NCI-H1694 (cell line): ENCODE results near the gene DPY19L3.
"Not testable (repeated sequence)": the region's sequence is repeated elsewhere in the genome, so short reads cannot be mapped to it uniquely, and the experiment has no call there.

ENCODE experiments used
- DNase-seq: peaks from one replicate; lab custom pipeline; 2025; lab: John Stamatoyannopoulos, UW

DPY19L3 gene

DNA sequence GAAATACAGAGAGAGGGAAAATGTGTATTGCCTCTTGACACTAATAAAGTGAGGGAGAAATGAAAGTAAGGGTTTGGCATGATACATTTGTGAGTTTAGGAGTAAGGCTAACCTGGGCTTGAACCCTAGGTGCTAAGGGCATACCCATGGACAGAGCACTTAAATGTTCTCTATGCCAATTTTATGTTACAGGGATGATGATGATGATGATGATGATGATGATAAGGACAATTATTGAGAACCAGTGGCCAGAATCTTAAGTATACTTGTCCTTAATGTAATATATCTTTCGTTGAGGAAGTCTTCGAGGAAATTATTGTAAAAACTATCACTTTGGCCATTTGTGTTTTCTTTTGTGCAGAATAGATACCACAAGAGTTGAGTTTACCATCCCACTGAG lies 33.2 kb downstream of the DPY19L3 start:
- DNase-seq, result no peak

DNA sequence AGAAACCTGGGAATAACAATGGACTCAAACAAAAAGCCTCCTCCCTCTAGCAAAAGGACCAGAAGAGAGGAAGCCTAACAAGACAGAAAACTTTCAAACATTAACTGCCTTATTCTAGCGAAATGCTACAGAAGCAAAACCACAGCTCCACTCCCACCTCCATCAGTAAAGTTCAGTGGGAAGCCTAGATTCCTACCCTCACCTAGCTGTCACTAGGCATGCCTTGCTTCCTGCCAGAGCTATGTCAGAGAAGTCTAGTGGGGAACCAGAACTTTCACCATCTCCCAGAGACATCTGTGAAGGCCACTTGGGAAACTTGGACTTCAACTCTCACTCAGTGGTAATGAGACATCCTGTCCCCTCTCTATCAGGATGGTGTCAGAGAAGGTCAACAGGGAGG lies 37.1 kb downstream of the DPY19L3 start:
- no peak for DNase-seq

DNA sequence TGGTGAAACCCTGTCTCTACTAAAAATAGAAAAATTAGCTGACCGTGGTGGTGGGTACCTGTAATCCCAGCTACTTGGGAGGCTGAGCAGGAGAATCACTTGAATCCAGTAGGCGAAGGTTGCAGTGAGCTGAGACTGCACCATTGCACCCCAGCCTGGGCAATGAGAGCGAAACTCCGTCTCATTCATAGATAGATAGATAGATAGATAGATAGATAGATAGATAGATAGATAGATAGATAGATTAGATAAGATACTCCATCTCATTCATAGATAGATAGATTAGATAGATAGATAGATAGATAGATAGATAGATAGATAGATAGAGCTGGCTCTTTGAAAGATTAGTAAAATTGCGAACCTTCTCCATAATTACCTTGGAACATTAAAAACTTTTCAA lies 42.0 kb downstream of the DPY19L3 start:
- DNase-seq, result not testable (repeated sequence)

DNA sequence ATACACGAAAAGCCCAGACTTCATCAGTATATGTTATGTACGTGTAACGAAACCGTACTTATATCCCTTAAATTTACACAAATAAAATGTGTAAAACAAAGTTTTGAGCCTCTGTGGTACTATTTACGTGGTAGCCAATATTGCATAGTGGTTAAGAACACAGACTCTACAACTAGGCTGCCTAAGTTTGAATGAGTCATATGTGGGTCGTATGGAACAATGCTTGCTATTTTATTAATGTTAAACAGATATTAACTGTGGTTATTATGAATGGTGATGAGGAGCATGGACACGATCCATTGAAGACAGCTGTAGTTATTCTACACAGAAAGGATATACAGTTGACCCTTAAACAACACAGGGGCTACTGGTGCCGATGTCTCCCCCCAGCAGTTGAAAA lies 42.5 kb downstream of the DPY19L3 start:
- no peak for DNase-seq

DNA sequence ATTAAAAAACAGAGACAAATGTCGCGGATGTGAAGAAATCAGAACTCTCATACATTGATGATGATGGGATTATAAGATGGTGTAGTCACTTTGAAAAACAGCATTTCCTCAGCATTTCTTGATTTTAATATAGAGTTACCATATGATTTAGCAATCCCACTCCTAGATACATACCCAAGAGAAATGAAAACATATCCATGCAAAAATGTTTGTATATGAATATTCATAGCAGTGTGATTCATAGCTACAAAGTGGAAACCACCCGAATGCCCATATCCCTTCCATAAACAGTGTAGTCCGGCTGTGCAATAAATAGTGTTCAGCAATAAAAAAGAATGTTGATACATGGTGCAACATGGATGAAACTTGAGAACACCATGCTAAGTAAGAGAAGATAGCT lies 44.6 kb downstream of the DPY19L3 start:
- DNase-seq, result no peak

DNA sequence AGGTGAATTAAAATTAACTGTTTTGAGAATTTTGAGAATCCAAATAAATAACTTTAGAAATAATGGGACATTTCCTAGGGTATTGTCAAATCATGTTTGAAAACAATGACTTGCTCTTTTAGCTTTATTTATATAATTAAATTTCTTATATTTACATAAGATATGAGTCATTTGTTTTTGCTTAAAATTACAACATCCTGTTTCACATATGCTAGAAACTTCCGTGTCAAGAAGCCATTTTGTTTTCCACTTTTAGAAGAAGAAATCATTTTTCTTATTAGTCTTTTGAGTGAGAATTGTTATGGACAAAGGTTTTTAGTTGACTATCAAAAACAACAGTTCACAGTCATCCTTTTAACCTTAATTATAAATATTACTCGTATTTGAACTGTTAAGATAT lies 48.2 kb downstream of the DPY19L3 start:
- DNase-seq, result no peak

DNA sequence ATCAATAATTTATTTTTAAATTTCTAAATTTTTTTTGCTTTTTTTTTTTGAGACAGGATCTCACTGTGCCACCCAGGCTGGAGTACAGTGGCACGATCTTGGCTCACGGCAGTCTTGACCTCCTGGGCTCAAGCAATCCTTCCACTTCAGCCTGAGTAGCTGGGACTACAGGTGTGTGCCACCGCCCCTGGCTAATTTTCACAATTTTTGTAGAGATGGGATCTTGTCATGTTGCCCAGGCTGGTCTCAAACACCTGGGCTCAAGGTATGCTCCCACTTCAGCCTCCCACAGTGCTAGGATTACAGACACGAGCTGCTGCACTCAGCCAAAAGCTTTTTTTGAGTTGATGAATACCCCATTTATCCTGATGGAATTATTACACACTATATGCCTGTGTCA lies 50.8 kb downstream of the DPY19L3 start:
- no peak for DNase-seq

DNA sequence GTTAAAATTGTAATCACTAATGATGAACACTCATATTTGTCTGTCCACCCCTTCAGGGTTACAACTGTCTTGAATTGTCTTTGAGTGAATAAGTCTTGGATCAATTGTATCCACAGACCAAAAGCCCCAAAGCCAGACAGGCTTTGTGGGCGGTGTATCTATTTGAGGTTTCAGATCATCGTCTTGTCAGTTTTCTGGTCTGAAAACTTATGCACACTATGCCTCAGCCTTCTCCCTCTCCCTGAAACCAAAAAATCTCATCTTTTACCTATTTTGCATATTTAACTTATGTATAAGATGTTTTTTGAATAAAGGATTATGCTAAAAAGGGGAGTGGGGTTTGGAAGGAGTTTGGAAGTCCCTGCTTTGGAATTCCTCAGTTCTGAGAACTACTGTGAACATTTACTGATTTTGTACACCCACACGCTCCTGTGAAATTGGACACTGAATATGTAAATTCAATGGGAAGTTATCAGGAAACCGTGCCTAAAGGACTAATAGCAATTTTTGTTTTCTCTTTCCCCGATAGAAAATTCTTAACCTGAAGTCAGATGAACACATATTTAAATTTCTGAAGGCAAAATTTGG lies 52.1 kb downstream of the DPY19L3 start:
- DNase-seq, result no peak

DNA sequence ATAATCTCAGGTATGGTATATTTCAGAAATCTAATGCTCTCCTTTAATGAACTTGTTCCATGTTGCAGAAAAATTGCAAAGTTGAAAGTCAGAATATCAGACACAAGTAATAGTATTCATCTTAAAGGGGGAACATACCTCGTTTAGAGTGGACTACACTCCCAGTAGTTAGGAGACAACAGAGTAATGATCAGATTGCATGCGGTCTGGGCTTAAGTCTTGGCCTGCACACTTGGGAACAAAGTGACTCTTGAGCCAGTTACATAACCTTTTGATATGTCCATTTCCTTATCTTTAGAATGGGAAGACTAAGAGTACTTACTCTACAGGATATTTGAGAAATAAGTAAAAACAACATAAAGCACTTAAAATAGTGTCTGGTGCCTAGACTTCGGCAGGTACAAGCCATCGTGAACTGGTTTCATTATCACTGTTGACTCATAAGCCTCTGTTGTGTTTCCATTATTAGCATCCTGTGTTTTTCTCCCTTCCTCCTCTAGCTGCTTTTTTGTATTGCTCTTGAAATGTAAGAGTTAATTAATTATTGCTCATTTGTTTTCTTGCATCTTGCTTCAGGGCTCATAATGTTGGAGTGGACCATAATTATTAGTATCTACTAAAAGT lies 53.0 kb downstream of the DPY19L3 start:
- DNase-seq, result no peak

DNA sequence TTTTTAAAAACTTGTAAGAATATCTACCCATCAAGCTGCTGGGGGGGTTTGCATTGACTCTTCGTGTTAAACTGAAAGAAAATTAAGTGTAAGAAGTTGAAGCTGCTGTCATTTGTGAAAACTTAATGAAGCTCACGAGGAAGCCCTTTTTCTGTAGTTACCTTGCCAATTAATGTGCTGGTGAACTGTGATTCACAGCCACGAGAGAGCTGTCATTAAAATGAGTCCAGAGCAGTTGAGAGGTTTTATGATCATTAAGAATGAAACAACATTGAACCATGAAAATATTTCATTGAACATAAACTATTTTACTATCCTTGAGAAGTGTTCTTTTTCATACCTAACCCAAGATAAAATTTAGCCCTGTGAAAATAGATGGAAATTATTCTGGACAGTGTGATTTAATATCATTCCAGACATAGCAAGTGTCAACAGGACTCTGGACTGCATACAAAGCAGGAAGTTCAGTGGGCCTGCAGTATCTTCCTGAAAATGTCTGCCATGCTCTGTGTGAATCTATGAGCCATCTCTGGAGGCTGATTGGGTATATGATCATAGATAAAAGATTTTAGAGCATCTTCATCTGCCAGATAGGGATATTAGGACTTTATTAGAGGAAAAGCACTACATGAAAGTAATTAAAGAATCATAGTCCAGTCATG lies 53.8 kb downstream of the DPY19L3 start:
- DNase-seq, result no peak

DNA sequence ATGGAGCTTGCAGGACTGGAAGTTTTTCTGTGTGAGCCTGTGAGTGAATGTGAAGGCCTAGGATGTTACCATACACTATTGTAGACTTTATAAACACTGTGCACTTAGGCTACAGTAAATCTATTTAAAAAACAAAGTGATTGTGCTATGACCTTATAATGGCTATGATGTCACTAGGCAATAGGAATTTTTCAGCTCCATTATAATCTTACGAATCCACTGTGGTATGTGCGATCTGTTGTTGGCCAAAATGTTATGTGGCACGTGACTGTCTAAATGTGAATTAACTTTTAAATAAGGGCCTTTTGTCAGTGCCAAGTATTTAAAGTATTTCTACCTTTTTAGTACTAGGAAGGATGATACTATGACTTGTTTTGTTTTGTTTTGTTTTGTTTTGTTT lies 54.9 kb downstream of the DPY19L3 start:
- DNase-seq, result no peak

DNA sequence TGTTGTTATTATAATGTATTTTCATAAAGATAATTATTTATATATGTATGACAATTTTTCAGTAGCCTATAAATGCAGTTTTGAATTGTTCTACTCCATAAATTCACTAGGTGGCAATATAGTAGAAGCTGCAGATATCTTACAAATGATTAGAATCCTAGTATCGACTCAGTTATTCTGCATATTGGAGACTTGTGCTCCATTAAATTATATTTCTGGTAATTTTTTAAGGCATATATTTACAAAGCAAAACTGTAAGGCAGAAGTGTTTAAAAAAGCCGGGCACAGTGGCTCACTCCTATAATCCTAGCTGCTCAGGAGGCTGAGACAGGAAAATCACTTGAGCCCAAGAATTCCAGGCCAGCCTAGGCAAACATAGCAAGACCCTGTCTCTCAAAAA lies 58.7 kb downstream of the DPY19L3 start:
- DNase-seq, result peak; percentile 35

DNA sequence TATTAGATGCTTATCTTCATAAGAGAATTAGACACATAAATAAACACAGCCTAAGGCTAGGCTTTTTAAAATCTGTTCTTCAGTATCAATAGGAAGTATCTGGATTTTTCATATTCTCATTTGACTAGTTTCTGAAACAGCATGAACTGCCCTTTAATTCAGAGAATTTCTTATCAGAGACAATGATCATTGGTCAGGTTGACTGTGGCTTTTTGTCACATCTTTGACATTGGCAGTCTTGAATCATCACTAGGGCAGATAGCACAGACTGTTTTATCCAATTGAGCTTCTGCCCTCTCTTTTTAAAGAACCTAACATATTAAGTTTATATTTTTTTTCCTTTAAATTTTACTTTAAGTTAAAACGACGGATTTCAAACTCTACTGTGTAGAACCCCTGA lies 59.6 kb downstream of the DPY19L3 start:
- no peak for DNase-seq

DNA sequence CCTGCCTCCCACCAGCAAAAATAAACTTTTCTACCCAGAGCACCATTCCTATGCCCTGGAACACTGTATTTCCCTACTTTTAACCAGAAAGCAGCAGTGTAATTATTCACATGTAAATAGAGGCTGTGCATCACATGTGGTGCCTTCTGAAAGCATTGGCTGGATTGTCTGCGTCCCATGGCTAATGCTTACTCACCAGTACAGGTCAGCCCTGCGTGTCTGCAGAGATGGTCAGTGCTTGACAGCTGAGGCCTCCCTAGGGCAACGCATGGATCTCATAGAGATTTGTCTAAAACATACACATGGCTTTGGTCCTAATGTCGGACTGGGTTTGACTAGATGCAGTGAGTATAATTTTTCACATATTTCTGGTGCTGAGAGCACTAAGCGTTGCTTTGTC lies 64.2 kb downstream of the DPY19L3 start:
- DNase-seq, result no peak

DNA sequence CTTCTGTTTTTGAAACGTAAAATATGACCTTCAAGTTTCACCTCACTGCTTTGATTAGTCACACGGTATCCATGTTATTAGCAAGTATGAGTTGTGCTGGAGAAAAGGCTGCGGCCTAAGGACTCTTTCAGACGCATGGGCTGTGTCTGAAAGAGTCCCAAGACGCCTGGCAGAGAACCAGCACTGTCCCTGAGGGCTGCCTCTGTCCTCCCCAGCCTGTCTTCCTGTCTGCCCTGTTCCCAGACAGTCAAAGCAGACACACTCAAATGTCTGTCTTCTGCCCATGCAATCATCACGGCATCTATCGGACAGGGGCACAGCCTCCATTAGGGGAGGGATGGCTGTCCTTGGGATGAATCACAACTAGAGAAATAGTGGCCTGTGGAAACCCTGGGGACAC lies 65.5 kb downstream of the DPY19L3 start:
- DNase-seq, result no peak

DNA sequence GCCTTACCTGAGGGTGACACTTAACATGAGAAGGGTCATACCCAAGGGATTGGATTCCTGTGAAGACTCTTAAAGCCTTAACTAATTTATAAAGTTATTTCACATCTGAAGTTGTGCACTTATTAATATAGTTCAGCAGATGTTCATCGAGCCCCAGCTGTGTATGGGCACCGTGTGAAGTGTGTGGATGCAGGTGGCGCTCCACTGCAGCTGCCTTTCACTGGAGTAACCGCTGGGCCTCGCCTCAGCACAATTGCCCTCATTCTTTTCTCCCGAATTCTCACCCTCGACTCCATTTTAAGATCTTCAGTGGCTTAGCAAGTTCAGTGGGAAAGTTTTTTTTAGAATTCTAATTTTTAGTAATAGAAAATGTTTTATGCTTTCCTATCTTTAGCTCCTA lies 66.2 kb downstream of the DPY19L3 start:
- no peak for DNase-seq

DNA sequence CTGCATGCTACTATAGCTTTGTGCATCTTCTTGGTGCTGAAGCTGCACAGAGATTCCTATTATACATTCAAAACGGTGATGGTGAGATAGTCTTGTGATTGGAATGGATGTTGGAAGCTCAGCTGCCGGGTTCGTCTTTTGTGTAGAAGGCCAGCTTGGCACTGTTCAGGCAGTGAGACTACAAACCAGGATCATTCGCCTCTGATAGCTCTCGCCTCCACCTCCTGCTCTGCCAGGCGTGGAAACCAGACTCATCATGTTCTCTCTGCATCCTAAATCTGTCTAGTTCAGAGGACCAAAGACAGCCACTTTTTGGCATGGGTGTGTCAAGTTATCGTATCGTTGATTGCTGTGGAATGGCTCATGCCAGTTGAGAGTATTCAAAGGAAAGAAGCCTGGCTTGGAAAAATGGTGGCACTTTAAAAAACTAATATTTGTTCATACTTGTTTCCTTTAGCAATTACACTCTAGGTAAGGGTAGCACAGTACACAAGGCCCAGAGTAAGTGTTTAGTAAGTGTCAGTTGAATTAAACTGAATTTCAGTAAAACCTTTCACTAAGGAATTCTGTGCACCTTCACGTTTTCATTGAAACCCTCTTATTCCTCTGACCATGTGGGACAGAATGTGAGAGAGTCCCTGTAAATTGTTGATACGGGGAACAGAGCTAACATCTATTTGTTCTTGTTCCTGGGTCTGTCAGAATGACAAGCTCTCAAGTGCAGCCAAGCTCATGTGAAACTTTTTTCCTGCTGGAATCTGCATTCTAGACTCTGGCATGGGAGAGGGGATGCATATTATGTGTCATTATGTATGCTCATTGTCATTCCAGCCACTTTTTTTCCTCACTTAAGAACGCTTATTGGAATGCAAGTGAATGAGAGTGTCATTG lies 69.8 kb downstream of the DPY19L3 start:
- no peak for DNase-seq

DNA sequence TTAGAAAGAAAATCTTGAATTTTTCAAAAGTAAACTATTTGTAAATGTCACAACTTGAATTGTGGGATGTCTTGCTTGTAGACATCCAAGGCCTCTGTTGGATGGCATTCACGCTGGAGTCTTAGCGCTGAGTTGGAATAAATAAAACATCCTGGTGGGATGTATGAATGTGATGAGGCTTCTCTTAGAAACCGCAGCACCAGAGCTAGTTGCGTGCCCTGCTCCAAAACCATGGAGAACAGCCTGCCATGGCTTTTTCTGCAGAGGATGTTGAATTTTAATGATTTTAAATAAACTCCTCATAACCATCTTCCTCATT lies 70.4 kb downstream of the DPY19L3 start:
- no peak for DNase-seq

DNA sequence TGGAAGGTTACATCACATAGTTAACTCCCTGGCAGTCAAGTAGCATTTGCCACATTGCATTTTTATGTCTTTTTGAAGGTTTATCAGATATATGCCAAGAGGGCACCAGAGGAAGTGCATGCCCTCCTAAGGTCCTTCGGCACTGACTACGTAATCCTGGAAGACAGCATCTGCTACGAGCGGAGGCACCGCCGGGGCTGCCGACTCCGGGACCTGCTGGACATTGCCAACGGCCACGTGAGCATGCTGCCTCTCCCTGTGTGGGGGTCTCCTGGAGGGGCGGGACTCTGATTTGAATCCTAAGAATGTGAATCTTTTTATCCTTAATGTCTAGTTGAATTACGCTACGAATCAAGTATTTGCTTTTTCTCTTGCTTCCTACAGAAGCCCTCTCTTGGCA lies 74.8 kb downstream of the DPY19L3 start:
- DNase-seq, result no peak

DNA sequence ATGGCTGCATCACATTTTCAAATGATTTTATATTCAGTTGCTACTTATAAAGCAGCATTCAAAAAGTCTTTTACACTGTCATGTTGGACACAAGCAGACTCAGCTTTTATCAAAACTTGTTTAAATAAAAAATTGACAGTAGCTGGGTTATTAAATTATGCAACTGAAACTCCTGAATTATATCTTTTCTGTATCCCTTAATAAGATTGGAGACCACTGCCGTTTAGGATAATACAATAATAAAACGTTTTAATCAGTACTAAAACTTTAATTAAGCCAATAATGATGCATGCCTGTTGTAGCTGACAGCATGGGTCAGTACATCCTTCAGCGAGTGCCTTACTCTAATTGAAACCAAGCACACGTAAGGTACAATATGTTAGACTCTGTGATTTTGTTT lies 78.0 kb downstream of the DPY19L3 start:
- no peak for DNase-seq

DNA sequence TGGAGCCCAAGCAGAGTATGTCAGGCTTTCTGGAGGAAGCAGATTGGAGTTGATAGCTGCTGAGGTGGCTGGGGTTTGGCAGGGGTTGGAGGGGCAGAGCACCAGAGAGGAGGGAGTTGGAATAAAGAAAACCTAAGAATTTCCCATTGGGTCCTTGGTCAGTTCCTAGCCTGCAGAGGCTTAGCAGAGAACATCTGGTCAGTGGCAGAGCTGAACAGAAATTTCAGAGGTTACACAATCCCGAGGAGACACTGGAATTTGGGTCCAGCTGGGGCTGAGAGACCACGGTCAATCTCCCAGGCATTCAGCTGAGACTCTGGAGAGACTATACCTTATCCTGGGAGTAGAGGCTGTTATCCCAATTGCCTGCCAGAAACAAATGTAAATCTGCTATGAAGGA lies 84.4 kb downstream of the DPY19L3 start:
- no peak for DNase-seq

DNA sequence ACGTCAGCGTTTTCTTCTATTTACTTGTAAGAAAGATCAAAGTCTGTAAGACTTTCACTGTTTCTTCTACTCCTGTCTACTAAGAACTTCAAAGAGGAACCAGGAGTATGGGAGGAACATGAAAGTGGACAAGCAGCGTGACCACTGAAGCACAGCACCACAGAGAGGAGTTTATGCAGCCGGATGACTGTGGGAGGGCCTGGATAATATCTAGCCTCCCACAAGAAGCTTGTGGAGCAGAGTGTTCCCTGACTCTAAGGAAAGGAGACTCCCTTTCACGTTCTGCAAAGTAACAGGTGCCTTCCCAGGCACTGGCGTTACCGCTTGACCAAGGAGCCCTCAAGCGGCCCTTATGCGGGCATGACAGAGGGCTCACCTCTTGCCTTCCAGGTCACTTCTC lies 91.8 kb downstream of the DPY19L3 start:
- DNase-seq, result no peak

DNA sequence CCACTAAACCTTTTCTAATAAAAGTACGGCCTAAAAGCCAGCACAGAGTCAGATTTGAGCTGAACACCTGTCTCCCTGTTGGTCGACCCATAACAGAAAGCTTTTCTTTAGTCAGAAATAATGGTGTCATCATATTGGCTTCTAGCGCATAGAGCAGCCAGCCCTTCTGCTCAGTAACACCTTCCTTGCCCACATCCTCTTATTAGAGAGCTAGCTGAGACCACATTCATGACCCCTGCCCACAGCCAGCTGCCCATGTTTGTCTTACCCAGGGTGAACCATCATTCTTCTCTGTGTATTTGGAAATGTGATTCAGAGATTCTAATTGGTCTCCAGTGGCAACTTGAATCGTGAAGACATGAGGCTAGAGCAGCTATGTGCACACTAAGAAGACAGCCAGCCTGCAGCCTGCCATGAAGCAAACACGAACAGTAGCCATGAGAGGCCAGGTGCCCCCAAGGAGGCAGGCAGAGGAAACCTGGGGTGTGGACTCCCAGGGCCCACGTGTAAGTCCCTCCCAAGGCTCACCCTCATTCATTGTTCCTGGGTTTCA lies 93.2 kb downstream of the DPY19L3 start:
- no peak for DNase-seq
